Testis (tissue), 3 donors: ENCODE results near the gene FCAR. TPM values are rescaled to one million over a fixed set of nuclear protein-coding genes. Genes with fewer than 3 reads are reported as not detected.

Experiments used
- DNase-seq: peaks from one replicate; pipeline ENCODE4 v3.0.0-alpha.2; 2019
- H3K27ac ChIP-seq, 2 donors: fragments of 200-600 bp; sonication (generic); one replicate each; pipeline ENCODE4 v1.5.1; 2019
- H3K27me3 ChIP-seq: fragments of 200-600 bp; sonication (generic); one replicate; pipeline ENCODE4 v1.5.1; 2019
- H3K36me3 ChIP-seq: fragments of 200-600 bp; sonication (generic); one replicate; pipeline ENCODE4 v1.5.1; 2017; ENCODE audit warnings: low read depth; ENCODE audit errors: missing control alignments
- H3K4me1 ChIP-seq: fragments of 200-600 bp; sonication (generic); one replicate; pipeline ENCODE4 v1.5.1; 2019
- H3K4me3 ChIP-seq, 2 donors: fragments of 200-600 bp; sonication (generic); one replicate each; pipeline ENCODE4 v1.5.1; 2017 to 2019
- H3K9me3 ChIP-seq: fragments of 200-600 bp; sonication (generic); one replicate; pipeline ENCODE4 v1.5.1; 2017
- CTCF ChIP-seq, 3 experiments: fragments of 450-650 bp in 2 of 3; fragments of 200-600 bp in 1 of 3; sonication (generic) in 1 of 3; IDR thresholded peaks; one replicate each; pipeline ENCODE4 v1.5.1; 2016 to 2019; ENCODE audit warnings: antibody characterized with exemption in 3 of 3, mild to moderate bottlenecking in 2 of 3, moderate library complexity in 1 of 3
- POLR2A ChIP-seq: fragments of 450-650 bp; IDR thresholded peaks from one replicate; pipeline ENCODE4 v1.6.1; 2017; ENCODE audit warnings: antibody characterized with exemption, mild to moderate bottlenecking, moderate library complexity
- WGBS, 2 donors: methylation state at CpG; one replicate each; pipeline ENCODE4 v1.1.5; 2018; 5-methylcytosine and 5-hydroxymethylcytosine counted together
- intact Hi-C: fragments of 100-400 bp; cut with DNase I; formaldehyde crosslinking; loops from one replicate; pipeline ENCODE4 v1.15.1; 2023; ENCODE audit warnings: low total_unique reads
- polyA plus RNA-seq: library from polyadenylated mRNA; stranded (reverse); fragments of 350-450 nt; fragmentation: Illumina TruSeq; extraction: RNeasy Lipid Tissue Mini Kit (QIAGEN cat#74804); gene quantifications from one replicate; pipeline ENCODE4 v1.2.3, GENCODE V29; 2014; ENCODE audit warnings: low read depth, low replicate concordance; ENCODE audit not compliant: insufficient read depth
- total RNA-seq, 2 donors: library from RNA; depleted of rRNA; stranded (reverse); fragments of >200 nt; gene quantifications; one replicate each; pipeline ENCODE4 v1.2.3, GENCODE V29; 2016

The FCAR gene
- total and polyA plus RNA-seq, 3 donors from 2014 or later = not detected

DNA sequence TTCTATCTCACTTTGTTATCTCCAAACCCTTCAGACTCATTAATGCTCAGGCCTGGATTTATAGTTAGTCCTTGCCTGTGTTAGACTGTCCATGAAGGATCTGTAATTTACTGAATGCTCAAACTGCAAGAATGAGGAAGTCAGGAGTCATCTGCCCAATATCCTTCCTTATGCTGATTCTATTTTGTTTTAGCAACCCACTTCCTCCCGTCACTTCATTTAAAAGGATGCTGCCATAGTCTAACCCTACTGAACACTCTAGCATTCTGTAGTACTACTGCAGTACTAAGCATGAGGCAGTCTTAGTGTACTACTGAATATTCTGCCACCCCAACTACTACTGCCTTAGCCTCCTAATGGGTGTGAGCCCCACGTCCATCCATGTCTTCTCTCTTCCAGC, 1.5 kb downstream of the FCAR start:
- H3K27ac ChIP-seq = no peak overlapping the region
- no peaks in the 10 kb centered on the region for H3K36me3 ChIP-seq
- TF ChIP-seq POLR2A (no peak), CTCF (IDR thresholded peaks at IDR 0.05) (no peak)
- intact Hi-C loops = no loop called here
- 53 to 63% methylated on average over 2 of the region's 2 CpGs for WGBS, 2 donors
- no peaks in the 10 kb centered on the region for H3K27me3 ChIP-seq
- no peak overlapping the region for H3K4me3 ChIP-seq
- no peak for DNase-seq
- H3K9me3 ChIP-seq = no peaks in the 10 kb centered on the region
- no peaks in the 10 kb centered on the region for H3K4me1 ChIP-seq

DNA sequence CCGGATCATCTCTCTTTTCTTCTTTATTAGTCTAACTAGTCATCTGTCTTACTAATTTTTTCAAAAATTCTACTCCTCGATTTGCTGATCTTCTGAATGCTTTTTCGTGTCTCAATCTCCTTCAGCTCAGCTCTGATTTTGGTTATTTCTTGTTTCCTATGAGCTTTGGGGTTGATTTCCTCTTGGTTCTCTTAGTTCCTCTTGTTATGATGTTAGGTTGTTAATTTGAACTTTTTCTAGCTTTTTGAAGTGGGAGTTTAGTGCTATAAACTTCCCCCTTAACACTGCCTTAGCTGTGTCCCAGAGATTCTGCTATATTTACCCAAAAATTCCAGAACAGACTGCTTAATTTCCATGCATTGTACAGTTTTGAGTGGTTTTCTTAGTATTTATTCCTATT, 3.4 kb downstream of the FCAR start:
- no peak overlapping the region for H3K27ac ChIP-seq
- H3K9me3 ChIP-seq = no peaks in the 10 kb centered on the region
- no peaks in the 10 kb centered on the region for H3K4me1 ChIP-seq
- WGBS, 2 donors = 81 to 87% methylated on average over 3 of the region's 3 CpGs
- no peaks in the 10 kb centered on the region for H3K36me3 ChIP-seq
- no peak for DNase-seq
- H3K27me3 ChIP-seq = no peaks in the 10 kb centered on the region
- intact Hi-C loops = no loop called here
- no peak for TF ChIP-seq CTCF (IDR thresholded peaks at IDR 0.05)
- no peak for TF ChIP-seq POLR2A
- no peak overlapping the region for H3K4me3 ChIP-seq

GRCh38 chr19:54881884-54882283, 7.8 kb downstream of the FCAR start:
- no peak overlapping the region for H3K27ac ChIP-seq
- TF ChIP-seq POLR2A = no peak
- no peak for TF ChIP-seq CTCF (IDR thresholded peaks at IDR 0.05)
- H3K9me3 ChIP-seq = no peaks in the 10 kb centered on the region
- no peak overlapping the region for H3K4me3 ChIP-seq
- H3K36me3 ChIP-seq = no peaks in the 10 kb centered on the region
- 46 to 53% methylated on average over 2 to 5 of the region's 6 CpGs for WGBS, 2 donors
- intact Hi-C loops = no loop called here
- DNase-seq = no peak
- no peaks in the 10 kb centered on the region for H3K4me1 ChIP-seq
- H3K27me3 ChIP-seq = no peaks in the 10 kb centered on the region

GRCh38 chr19:54882758-54883157, 8.7 kb downstream of the FCAR start:
- H3K27me3 ChIP-seq = no peaks in the 10 kb centered on the region
- H3K9me3 ChIP-seq = no peaks in the 10 kb centered on the region
- no peaks in the 10 kb centered on the region for H3K4me1 ChIP-seq
- no peaks in the 10 kb centered on the region for H3K36me3 ChIP-seq
- DNase-seq = no peak
- no peak overlapping the region for H3K27ac ChIP-seq
- intact Hi-C loops = no loop called here
- 66 to 72% methylated on average over 7 of the region's 7 CpGs for WGBS, 2 donors
- no peak overlapping the region for H3K4me3 ChIP-seq
- TF ChIP-seq POLR2A = no peak
- no peak for TF ChIP-seq CTCF (IDR thresholded peaks at IDR 0.05)

- Histone ChIP-seq H3K4me1 (no peaks in the 10 kb centered on the region), H3K4me3 (no peak overlapping the region), H3K36me3 (no peaks in the 10 kb centered on the region), H3K9me3 (no peaks in the 10 kb centered on the region), H3K27ac (no peak overlapping the region), H3K27me3 (no peaks in the 10 kb centered on the region)
- TF ChIP-seq CTCF (IDR thresholded peaks at IDR 0.05) = no peak
- no peak for TF ChIP-seq POLR2A
- 73 to 82% methylated on average over 3 to 9 of the region's 9 CpGs for WGBS, 2 donors
- intact Hi-C loops = no loop called here
- no peak for DNase-seq
Observed at GRCh38 chr19:54883228-54883627, 9.2 kb downstream of the FCAR start.
